ENCODE results near the gene SRSF2. TPM values are rescaled to one million over a fixed set of nuclear protein-coding genes. Genes with fewer than 3 reads are reported as not detected.

The SRSF2 gene
- total RNA-seq (100 to 1,000 TPM; 327 to 330 TPM), polyA plus RNA-seq (100 to 1,000 TPM in 1 of 2 donors, 10 to 100 TPM in 1; 67.6 to 111 TPM)

GRCh38 chr17:76737082-76737675 is at the start of gene SRSF2:
SRSF2 (minus strand) TSS chr17:76737331; CDS start chr17:76737160, 171 bp downstream.
- Histone ChIP-seq H3K27me3 (ENCODE audit: insufficient read depth, low read length) (no peaks in the 10 kb centered on the region), H3K27ac (ENCODE audit: low read depth, low read length) (peak within 1 kb of the TSS; percentile 95), H3K4me1 (ENCODE audit: insufficient read depth, low read length) (peaks cover 58% of the 10 kb centered on the region), H3K36me3 (ENCODE audit: insufficient read depth, low read length) (peaks cover 40% of the 10 kb centered on the region), H3K9me3 (ENCODE audit: control insufficient read depth in 1 of 2, low read length in 2 of 2) (no peaks in the 10 kb centered on the region), H3K4me3 (ENCODE audit: low read length in 2 of 2) (peak within 1 kb of the TSS; percentile 76 to 93)
- H3K4me1 Mint-ChIP-seq, result peaks cover 38 to 66% (median 49%) of the 10 kb centered on the region in 4 donors
- ChIA-PET CTCF (ENCODE audit: partially characterized antibody) (interaction anchor here (1.1 to 1.2 kb wide), 2 partner anchors 9 to 10 kb away, joined by 3 to 9 read pairs; partner anchors contain the start of genes JMJD6 and METTL23), POLR2A (ENCODE audit: partially characterized antibody) (interaction anchor here (0.6 to 8.0 kb wide), 26 partner anchors 12 to 1393 kb away, joined by 3 to 283 read pairs (median 4); partner anchors contain the start of genes JMJD6, METTL23, MXRA7 and ST6GALNAC2)
- H3K27me3 Mint-ChIP-seq, result no peaks in the 10 kb centered on the region
- H3K9me3 Mint-ChIP-seq, result peaks cover 0 to 8% (median 0%) of the 10 kb centered on the region in 8 donors
- intact Hi-C loops (cut with micrococcal nuclease), result loop anchor here (1.0 to 5.0 kb wide), 5 partner anchors 11 to 1220 kb away; partner anchors contain the start of genes JMJD6, METTL23, SEC14L1 and TNRC6C
- H3K4me3 Mint-ChIP-seq, result peak within 1 kb of the TSS; percentile 92 to 98 (median 96)
- DNase-seq, result peak; percentile 99 to 100 (median 100)
- H3K36me3 Mint-ChIP-seq, result peaks cover 47 to 61% of the 10 kb centered on the region in 2 donors
- peak within 1 kb of the TSS; percentile 98 to 100 (median 99) for H3K27ac Mint-ChIP-seq

- CTCF ChIA-PET (ENCODE audit: partially characterized antibody), result no interaction called here
- H3K4me1 Mint-ChIP-seq, result peaks cover 0 to 4% (median 3%) of the 10 kb centered on the region in 4 donors
- H3K9me3 ChIP-seq (ENCODE audit: control insufficient read depth in 1 of 2, low read length in 2 of 2), result no peaks in the 10 kb centered on the region
- H3K27ac ChIP-seq (ENCODE audit: low read depth, low read length), result no peak overlapping the region
- no peak overlapping the region for H3K4me3 ChIP-seq (ENCODE audit: low read length in 2 of 2)
- no peaks in the 10 kb centered on the region for H3K27me3 Mint-ChIP-seq
- DNase-seq, result no peak
- no peak overlapping the region for H3K4me3 Mint-ChIP-seq
- H3K27me3 ChIP-seq (ENCODE audit: insufficient read depth, low read length), result no peaks in the 10 kb centered on the region
- intact Hi-C loops (cut with micrococcal nuclease), result no loop called here
- POLR2A ChIA-PET (ENCODE audit: partially characterized antibody), result no interaction called here
- peaks cover 6% of the 10 kb centered on the region for H3K4me1 ChIP-seq (ENCODE audit: insufficient read depth, low read length)
- no peaks in the 10 kb centered on the region for H3K36me3 ChIP-seq (ENCODE audit: insufficient read depth, low read length)
- H3K27ac Mint-ChIP-seq, result peak overlapping the region in 1 of 7 donors; percentile 1
- no peaks in the 10 kb centered on the region for H3K9me3 Mint-ChIP-seq
- peaks cover 10 to 15% of the 10 kb centered on the region in 2 donors for H3K36me3 Mint-ChIP-seq
These were observed 47.8 kb upstream of the SRSF2 start for GRCh38 chr17:76784926-76785325.

GRCh38 chr17:76783146-76783545 is 46.0 kb upstream of the SRSF2 start:
- H3K4me3 ChIP-seq (ENCODE audit: low read length in 2 of 2), result no peak overlapping the region
- Mint-ChIP-seq H3K27ac (no peak overlapping the region), H3K9me3 (no peaks in the 10 kb centered on the region), H3K4me3 (no peak overlapping the region), H3K4me1 (peaks cover 0 to 4% (median 3%) of the 10 kb centered on the region in 4 donors), H3K27me3 (no peaks in the 10 kb centered on the region), H3K36me3 (peaks cover 15 to 24% of the 10 kb centered on the region in 2 donors)
- intact Hi-C loops (cut with micrococcal nuclease), result no loop called here
- peaks cover 6% of the 10 kb centered on the region for H3K4me1 ChIP-seq (ENCODE audit: insufficient read depth, low read length)
- no peak overlapping the region for H3K27ac ChIP-seq (ENCODE audit: low read depth, low read length)
- peaks cover 7% of the 10 kb centered on the region for H3K36me3 ChIP-seq (ENCODE audit: insufficient read depth, low read length)
- H3K9me3 ChIP-seq (ENCODE audit: control insufficient read depth in 1 of 2, low read length in 2 of 2), result no peaks in the 10 kb centered on the region
- ChIA-PET CTCF (ENCODE audit: partially characterized antibody) (no interaction called here), POLR2A (ENCODE audit: partially characterized antibody) (no interaction called here)
- H3K27me3 ChIP-seq (ENCODE audit: insufficient read depth, low read length), result no peaks in the 10 kb centered on the region
- DNase-seq, result no peak

GRCh38 chr17:76781056-76781982 is 44.2 kb upstream of the SRSF2 start:
- intact Hi-C loops (cut with micrococcal nuclease), result no loop called here
- no peaks in the 10 kb centered on the region for H3K27me3 Mint-ChIP-seq
- peaks cover 14% of the 10 kb centered on the region for H3K36me3 ChIP-seq (ENCODE audit: insufficient read depth, low read length)
- H3K4me3 Mint-ChIP-seq, result no peak overlapping the region
- CTCF ChIA-PET (ENCODE audit: partially characterized antibody), result interaction anchor here (0.8 kb wide), 1 partner anchor 67 kb away, joined by 3 read pairs; no protein-coding TSS in a partner anchor
- POLR2A ChIA-PET (ENCODE audit: partially characterized antibody), result interaction anchor here (0.9 to 1.5 kb wide), 2 partner anchors 9 to 54 kb away, joined by 3 to 5 read pairs; partner anchors contain the start of gene METTL23
- no peaks in the 10 kb centered on the region for H3K9me3 Mint-ChIP-seq
- H3K27ac ChIP-seq (ENCODE audit: low read depth, low read length), result no peak overlapping the region
- no peaks in the 10 kb centered on the region for H3K9me3 ChIP-seq (ENCODE audit: control insufficient read depth in 1 of 2, low read length in 2 of 2)
- peak in 1 of 5 donors; percentile 8 for DNase-seq
- H3K4me1 Mint-ChIP-seq, result peaks cover 0 to 4% (median under 1%) of the 10 kb centered on the region in 4 donors
- H3K27me3 ChIP-seq (ENCODE audit: insufficient read depth, low read length), result no peaks in the 10 kb centered on the region
- H3K27ac Mint-ChIP-seq, result peak overlapping the region in 2 of 7 donors; percentile 17 to 66
- H3K4me1 ChIP-seq (ENCODE audit: insufficient read depth, low read length), result peaks cover under 1% of the 10 kb centered on the region
- no peak overlapping the region for H3K4me3 ChIP-seq (ENCODE audit: low read length in 2 of 2)
- H3K36me3 Mint-ChIP-seq, result peaks cover 24 to 32% of the 10 kb centered on the region in 2 donors

GRCh38 chr17:76775021-76775600 is 38.0 kb upstream of the SRSF2 start:
- Mint-ChIP-seq H3K36me3 (peaks cover 45% of the 10 kb centered on the region in 2 donors), H3K27me3 (no peaks in the 10 kb centered on the region), H3K4me1 (peaks cover 19 to 27% (median 24%) of the 10 kb centered on the region in 4 donors), H3K9me3 (peaks cover 0 to 2% (median 0%) of the 10 kb centered on the region in 8 donors), H3K4me3 (peak overlapping the region in 1 of 8 donors; percentile 35), H3K27ac (peak overlapping the region in 4 of 7 donors; percentile 64 to 94 (median 74))
- POLR2A ChIA-PET (ENCODE audit: partially characterized antibody), result interaction anchor here (6.4 kb wide), 1 partner anchor 40 kb away, joined by 93 read pairs; the partner anchor contains the start of genes MFSD11 and SRSF2
- no peaks in the 10 kb centered on the region for H3K27me3 ChIP-seq (ENCODE audit: insufficient read depth, low read length)
- CTCF ChIA-PET (ENCODE audit: partially characterized antibody), result interaction anchor here (0.6 to 0.9 kb wide), 2 partner anchors 43 to 1417 kb away, joined by 3 read pairs; no protein-coding TSS in a partner anchor
- no peak overlapping the region for H3K4me3 ChIP-seq (ENCODE audit: low read length in 2 of 2)
- H3K9me3 ChIP-seq (ENCODE audit: control insufficient read depth in 1 of 2, low read length in 2 of 2), result no peaks in the 10 kb centered on the region
- no peak for DNase-seq
- intact Hi-C loops (cut with micrococcal nuclease), result no loop called here
- peaks cover 25% of the 10 kb centered on the region for H3K36me3 ChIP-seq (ENCODE audit: insufficient read depth, low read length)
- H3K4me1 ChIP-seq (ENCODE audit: insufficient read depth, low read length), result peaks cover 16% of the 10 kb centered on the region
- H3K27ac ChIP-seq (ENCODE audit: low read depth, low read length), result no peak overlapping the region

GRCh38 chr17:76772842-76773525 is 35.9 kb upstream of the SRSF2 start:
- Mint-ChIP-seq H3K36me3 (peaks cover 44 to 47% of the 10 kb centered on the region in 2 donors), H3K27ac (peak overlapping the region; percentile 96 to 99 (median 98)), H3K27me3 (no peaks in the 10 kb centered on the region), H3K9me3 (peaks cover 0 to 2% (median 0%) of the 10 kb centered on the region in 8 donors), H3K4me1 (peaks cover 19 to 27% (median 24%) of the 10 kb centered on the region in 4 donors), H3K4me3 (peak overlapping the region; percentile 82 to 92 (median 85))
- ChIA-PET POLR2A (ENCODE audit: partially characterized antibody) (interaction anchor here (0.7 to 6.4 kb wide), 12 partner anchors 8 to 1185 kb away, joined by 3 to 93 read pairs (median 4); partner anchors contain the start of genes JMJD6, METTL23, MFSD11 and SRSF2), CTCF (ENCODE audit: partially characterized antibody) (interaction anchor here (0.8 to 1.7 kb wide), 6 partner anchors 20 to 250 kb away, joined by 3 to 5 read pairs (median 4); partner anchors contain the start of genes JMJD6 and METTL23)
- no peaks in the 10 kb centered on the region for H3K27me3 ChIP-seq (ENCODE audit: insufficient read depth, low read length)
- H3K9me3 ChIP-seq (ENCODE audit: control insufficient read depth in 1 of 2, low read length in 2 of 2), result no peaks in the 10 kb centered on the region
- H3K4me3 ChIP-seq (ENCODE audit: low read length in 2 of 2), result peak overlapping the region; percentile 25 to 31
- peak overlapping the region; percentile 78 for H3K27ac ChIP-seq (ENCODE audit: low read depth, low read length)
- H3K36me3 ChIP-seq (ENCODE audit: insufficient read depth, low read length), result peaks cover 17% of the 10 kb centered on the region
- intact Hi-C loops (cut with micrococcal nuclease), result loop anchor here (1.0 kb wide), 3 partner anchors 20 to 47 kb away; partner anchors contain the start of genes JMJD6, METTL23 and SRSF2
- DNase-seq, result peak; percentile 70 to 90 (median 73)
- H3K4me1 ChIP-seq (ENCODE audit: insufficient read depth, low read length), result peaks cover 16% of the 10 kb centered on the region
